IPS-18c (cell line): ENCODE results near the gene DCUN1D2.

ENCODE experiments used
- H3K4me3 ChIP-seq: 2 replicates; pipeline ENCODE4 v1.7.0; 2013; ENCODE audit warnings: low read depth, mild to moderate bottlenecking, low read length, moderate library complexity; ENCODE audit not compliant: insufficient read depth
- H3K9me3 ChIP-seq: one replicate; pipeline ENCODE4 v1.6.1; 2013; ENCODE audit warnings: mild to moderate bottlenecking, low read length, moderate library complexity; ENCODE audit not compliant: control insufficient read depth, insufficient read depth

The DCUN1D2 gene

GRCh38 chr13:113490496-113491417 lies at the start of gene DCUN1D2:
Gene DCUN1D2, minus strand, starts transcription at chr13:113490711. Its CDS starts 42 bp downstream, at chr13:113490669.
- H3K4me3 ChIP-seq = peak within 1 kb of the TSS; percentile 57
- no peaks in the 10 kb centered on the region for H3K9me3 ChIP-seq

GRCh38 chr13:113539822-113540221 lies 49.3 kb upstream of the DCUN1D2 start:
- no peak overlapping the region for H3K4me3 ChIP-seq

GRCh38 chr13:113539176-113539575 lies 48.7 kb upstream of the DCUN1D2 start:
- Histone ChIP-seq H3K4me3 (no peak overlapping the region), H3K9me3 (no peaks in the 10 kb centered on the region)

More at GRCh38 chr13:113539822-113540221, 49.3 kb upstream of the DCUN1D2 start:
- H3K9me3 ChIP-seq = no peaks in the 10 kb centered on the region

GRCh38 chr13:113538689-113539058 lies 48.2 kb upstream of the DCUN1D2 start:
- H3K9me3 ChIP-seq = no peaks in the 10 kb centered on the region
- H3K4me3 ChIP-seq = no peak overlapping the region

- no peak overlapping the region for H3K4me3 ChIP-seq
These were observed 47.6 kb upstream of the DCUN1D2 start for GRCh38 chr13:113537909-113538688.

GRCh38 chr13:113537205-113537604 lies 46.7 kb upstream of the DCUN1D2 start:
- no peaks in the 10 kb centered on the region for H3K9me3 ChIP-seq
- no peak overlapping the region for H3K4me3 ChIP-seq

More at GRCh38 chr13:113537909-113538688, 47.6 kb upstream of the DCUN1D2 start:
- H3K9me3 ChIP-seq = no peaks in the 10 kb centered on the region

GRCh38 chr13:113536461-113537110 lies 46.1 kb upstream of the DCUN1D2 start:
- Histone ChIP-seq H3K4me3 (no peak overlapping the region), H3K9me3 (no peaks in the 10 kb centered on the region)

- no peak overlapping the region for H3K4me3 ChIP-seq
- H3K9me3 ChIP-seq = no peaks in the 10 kb centered on the region
These were observed 44.9 kb upstream of the DCUN1D2 start for GRCh38 chr13:113535381-113535781.

- Histone ChIP-seq H3K9me3 (no peaks in the 10 kb centered on the region), H3K4me3 (no peak overlapping the region)
These were observed 43.8 kb upstream of the DCUN1D2 start for GRCh38 chr13:113534236-113534860.

GRCh38 chr13:113533161-113533840 lies 42.8 kb upstream of the DCUN1D2 start:
- no peaks in the 10 kb centered on the region for H3K9me3 ChIP-seq
- H3K4me3 ChIP-seq = no peak overlapping the region

- no peak overlapping the region for H3K4me3 ChIP-seq
- H3K9me3 ChIP-seq = no peaks in the 10 kb centered on the region
These were observed 41.8 kb upstream of the DCUN1D2 start for GRCh38 chr13:113532156-113532806.

- no peak overlapping the region for H3K4me3 ChIP-seq
These were observed 40.7 kb upstream of the DCUN1D2 start for GRCh38 chr13:113531041-113531873.

GRCh38 chr13:113528813-113529180 lies 38.3 kb upstream of the DCUN1D2 start:
- Histone ChIP-seq H3K4me3 (no peak overlapping the region), H3K9me3 (no peaks in the 10 kb centered on the region)

More at GRCh38 chr13:113531041-113531873, 40.7 kb upstream of the DCUN1D2 start:
- H3K9me3 ChIP-seq = no peaks in the 10 kb centered on the region

- Histone ChIP-seq H3K9me3 (no peaks in the 10 kb centered on the region), H3K4me3 (no peak overlapping the region)
These were observed 37.7 kb upstream of the DCUN1D2 start for GRCh38 chr13:113528101-113528812.
